Measurements from ENCODE around the gene TMEM218.

TMEM218 gene

DNA sequence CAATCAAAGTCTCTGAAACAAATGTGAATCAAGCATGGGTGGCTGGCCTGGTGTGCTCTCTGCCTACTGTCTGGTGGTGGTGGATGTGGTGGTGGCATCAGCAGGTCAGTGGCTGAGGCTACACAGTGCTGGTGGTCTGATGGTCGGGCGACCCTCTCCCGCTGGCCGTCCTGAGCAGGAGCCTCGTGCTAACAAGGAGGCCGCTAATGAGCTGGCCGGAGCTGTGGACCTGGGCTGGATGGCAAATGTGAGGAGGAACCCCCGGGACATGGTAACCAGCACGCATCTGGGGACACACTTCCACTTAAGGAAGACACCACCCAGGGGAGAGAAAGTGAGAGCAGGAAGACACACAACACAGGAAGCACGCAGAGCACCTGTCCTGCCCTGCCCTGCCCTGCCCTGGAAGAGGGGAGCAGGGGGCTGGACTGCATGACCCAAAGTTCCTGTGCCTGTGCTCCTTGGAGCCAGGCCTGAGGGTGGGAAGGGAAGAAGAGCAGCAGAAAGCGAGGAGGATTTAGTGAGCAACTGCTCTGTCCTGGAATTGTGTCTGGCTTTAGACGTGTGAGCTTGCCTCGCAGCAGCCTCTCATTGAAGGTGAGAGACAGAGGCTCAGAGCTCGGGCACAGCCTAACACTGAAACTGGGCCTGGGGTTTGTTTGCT, 24.7 kb downstream of the TMEM218 start:
- TF ChIP-seq, protein P1, sequence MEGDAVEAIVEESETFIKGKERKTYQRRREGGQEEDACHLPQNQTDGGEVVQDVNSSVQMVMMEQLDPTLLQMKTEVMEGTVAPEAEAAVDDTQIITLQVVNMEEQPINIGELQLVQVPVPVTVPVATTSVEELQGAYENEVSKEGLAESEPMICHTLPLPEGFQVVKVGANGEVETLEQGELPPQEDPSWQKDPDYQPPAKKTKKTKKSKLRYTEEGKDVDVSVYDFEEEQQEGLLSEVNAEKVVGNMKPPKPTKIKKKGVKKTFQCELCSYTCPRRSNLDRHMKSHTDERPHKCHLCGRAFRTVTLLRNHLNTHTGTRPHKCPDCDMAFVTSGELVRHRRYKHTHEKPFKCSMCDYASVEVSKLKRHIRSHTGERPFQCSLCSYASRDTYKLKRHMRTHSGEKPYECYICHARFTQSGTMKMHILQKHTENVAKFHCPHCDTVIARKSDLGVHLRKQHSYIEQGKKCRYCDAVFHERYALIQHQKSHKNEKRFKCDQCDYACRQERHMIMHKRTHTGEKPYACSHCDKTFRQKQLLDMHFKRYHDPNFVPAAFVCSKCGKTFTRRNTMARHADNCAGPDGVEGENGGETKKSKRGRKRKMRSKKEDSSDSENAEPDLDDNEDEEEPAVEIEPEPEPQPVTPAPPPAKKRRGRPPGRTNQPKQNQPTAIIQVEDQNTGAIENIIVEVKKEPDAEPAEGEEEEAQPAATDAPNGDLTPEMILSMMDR (IDR thresholded peaks at IDR 0.05; ENCODE audit: control insufficient read depth, extremely low read depth, insufficient read depth) = no peak
- DNase-seq (ENCODE audit: low read depth) = no peak

DNA sequence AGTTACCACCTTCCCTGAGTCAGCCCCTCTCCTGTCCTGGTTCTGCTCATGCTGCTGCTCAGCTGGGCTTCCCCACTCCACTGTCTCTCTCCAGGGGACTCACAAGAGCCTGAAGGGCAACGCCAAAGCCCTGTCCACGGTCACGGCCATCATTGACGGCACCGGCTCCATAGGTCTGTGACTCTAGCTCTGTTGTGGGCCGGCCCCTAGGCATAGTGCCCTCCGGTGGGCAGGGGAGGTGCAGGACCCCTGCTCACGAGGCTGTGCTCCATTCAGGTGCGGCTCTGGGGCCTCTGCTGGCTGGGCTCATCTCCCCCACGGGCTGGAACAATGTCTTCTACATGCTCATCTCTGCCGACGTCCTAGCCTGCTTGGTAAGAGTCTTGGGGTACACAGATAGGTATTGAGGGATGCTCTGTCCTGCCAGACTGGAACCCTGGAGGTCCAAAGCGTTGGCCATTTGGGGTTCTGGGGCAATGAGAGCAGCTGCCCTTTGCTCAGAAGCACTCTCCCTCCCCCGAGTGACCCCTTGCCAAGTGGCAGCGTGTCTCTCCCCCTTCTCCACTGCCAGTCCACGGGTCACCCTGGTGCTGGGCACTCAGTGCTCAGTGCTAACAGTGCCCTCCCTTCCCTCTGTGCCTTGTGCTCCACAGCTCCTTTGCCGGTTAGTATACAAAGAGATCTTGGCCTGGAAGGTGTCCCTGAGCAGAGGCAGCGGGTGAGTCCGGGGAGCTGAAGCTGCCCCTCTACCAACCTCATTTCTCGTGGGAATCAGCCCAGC, 25.9 kb downstream of the TMEM218 start:
- no peak overlapping the region for H3K4me3 ChIP-seq (ENCODE audit: low read depth, low read length)
- TF ChIP-seq, protein P1 (IDR thresholded peaks at IDR 0.05; ENCODE audit: control insufficient read depth, extremely low read depth, insufficient read depth) = 0 out of 2 replicates have a peak, but pooled peaks have one; percentile 8
- DNase-seq (ENCODE audit: low read depth) = no peak

More for the DNA sequence above, 24.7 kb downstream of the TMEM218 start:
- no peak overlapping the region for H3K4me3 ChIP-seq (ENCODE audit: low read depth, low read length)

DNA sequence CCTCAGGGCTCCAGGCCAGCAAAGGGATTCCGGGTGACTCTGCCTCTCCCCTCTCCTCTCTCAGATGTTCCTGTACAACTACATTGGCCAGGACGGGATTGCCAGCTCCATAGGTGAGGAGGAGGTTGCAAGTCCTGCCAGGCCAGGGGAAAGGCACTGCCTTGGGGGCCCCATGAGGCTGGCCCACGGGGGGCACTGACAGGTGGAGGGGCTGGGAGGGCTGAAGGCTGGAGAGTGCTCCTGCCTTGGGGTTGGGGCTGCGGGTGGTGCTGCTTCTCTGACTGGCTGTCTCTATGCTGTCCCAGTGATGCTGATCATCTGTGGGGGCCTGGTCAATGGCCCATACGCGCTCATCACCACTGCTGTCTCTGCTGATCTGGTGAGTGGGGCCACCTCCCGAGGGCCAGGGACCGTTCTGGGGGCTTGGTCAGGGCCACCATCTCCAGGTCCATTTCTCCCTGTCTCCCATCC, 26.6 kb downstream of the TMEM218 start:
- DNase-seq (ENCODE audit: low read depth) = no peak
- no peak overlapping the region for H3K4me3 ChIP-seq (ENCODE audit: low read depth, low read length)
- TF ChIP-seq, protein P1 (IDR thresholded peaks at IDR 0.05; ENCODE audit: control insufficient read depth, extremely low read depth, insufficient read depth) = no peak

DNA sequence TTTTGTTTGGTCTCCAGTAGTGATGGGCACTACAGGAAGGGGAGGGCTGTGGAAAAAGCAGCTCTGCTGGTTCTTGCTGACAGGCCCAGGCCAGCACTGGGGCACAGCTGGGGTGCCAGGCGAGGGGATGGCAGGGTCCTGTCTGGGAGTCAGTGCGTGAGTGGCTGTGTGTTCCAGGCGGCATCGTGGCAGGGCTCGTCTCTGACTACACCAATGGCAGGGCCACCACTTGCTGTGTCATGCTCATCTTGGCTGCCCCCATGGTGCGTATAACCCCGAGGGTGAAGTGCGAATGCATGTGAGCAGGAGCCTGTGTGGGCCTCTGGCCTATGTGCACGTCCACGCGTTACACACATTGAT, 27.4 kb downstream of the TMEM218 start:
- TF ChIP-seq, protein P1 (IDR thresholded peaks at IDR 0.05; ENCODE audit: control insufficient read depth, extremely low read depth, insufficient read depth) = no peak
- DNase-seq (ENCODE audit: low read depth) = no peak
- H3K4me3 ChIP-seq (ENCODE audit: low read depth, low read length) = no peak overlapping the region

DNA sequence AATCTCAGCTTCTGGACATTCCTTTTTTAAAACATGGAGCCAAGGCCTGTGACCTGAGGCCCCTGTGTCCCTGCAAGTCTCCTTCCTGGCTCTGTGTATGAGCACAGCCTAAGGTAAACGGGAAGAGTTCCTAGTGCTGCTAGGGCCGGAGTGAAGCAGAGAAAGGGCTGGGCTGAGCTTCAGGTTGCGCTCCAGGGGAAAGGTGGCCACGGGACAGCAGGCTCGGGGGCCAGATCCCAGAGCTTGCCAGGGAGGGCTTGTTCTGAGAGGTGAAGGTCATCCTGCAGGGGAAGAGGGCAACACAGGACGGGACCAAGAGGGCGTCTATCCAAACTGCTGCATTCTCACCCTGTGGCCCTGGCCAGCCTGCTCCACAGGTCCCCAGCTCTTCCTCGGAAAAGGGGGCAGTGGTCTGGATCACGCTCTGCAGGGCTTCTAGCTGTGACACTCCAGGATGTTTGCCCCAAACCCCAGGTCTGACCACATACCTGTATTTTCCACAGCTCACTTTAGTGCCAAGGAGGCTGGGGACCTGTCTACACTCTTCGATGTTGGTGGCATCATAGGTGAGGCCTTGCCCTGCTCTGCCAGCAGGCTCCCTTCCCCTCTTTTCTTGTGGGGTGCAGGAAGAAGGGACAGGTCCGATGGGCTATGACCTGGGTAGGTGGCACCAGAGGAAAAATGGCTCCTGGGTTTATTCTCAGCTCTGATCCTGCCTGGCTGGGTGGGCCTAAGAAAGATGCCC, 27.9 kb downstream of the TMEM218 start:
- no peak overlapping the region for H3K4me3 ChIP-seq (ENCODE audit: low read depth, low read length)
- TF ChIP-seq, protein P1 (IDR thresholded peaks at IDR 0.05; ENCODE audit: control insufficient read depth, extremely low read depth, insufficient read depth) = no peak
- no peak for DNase-seq (ENCODE audit: low read depth)

DNA sequence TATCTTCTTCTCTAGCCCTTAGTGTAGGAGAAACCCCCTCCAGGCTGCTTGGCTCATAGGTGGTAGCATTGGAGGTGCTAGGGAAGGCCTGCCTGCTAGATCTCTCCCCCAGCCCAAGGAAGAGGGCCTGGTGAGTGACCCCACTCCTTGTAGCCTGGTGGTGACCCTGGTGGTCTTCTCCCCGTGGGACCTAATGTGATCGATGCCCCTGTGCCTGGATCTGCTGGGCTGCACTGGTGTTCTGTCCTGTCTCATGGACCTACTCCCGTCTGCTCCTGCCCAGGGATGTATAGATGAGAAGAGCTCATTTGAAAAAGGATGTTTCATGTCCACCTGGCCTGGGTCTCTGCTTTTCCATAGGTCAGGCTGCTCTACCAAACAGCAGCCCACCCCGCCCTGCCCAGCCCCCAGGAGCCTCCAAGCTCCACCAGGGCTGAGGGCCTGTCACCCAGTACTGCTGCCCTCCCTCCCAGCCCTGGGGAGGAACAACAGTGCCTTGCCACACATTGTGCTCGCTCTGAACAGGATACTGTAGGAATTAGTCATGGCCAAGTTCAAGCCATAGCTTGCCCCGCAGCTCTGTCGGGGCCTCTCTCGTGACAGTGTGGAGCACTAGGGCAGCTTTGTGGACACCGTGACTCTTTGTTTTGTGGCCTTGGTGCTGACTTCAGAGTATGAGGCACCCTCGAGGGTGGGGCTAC, 28.7 kb downstream of the TMEM218 start:
- no peak overlapping the region for H3K4me3 ChIP-seq (ENCODE audit: low read depth, low read length)
- TF ChIP-seq, protein P1 (IDR thresholded peaks at IDR 0.05; ENCODE audit: control insufficient read depth, extremely low read depth, insufficient read depth) = no peak
- DNase-seq (ENCODE audit: low read depth) = no peak
